ENCODE data around the gene SESN1. TPM values are rescaled to one million over a fixed set of nuclear protein-coding genes. Genes with fewer than 3 reads are reported as not detected.
A peak's percentile ranks its signal among the peaks of the same experiment; 100 is the strongest.

Gene SESN1
- total RNA-seq, 4 donors from 2014 or later, result 79.8 to 112 (median 90.8) TPM

DNA sequence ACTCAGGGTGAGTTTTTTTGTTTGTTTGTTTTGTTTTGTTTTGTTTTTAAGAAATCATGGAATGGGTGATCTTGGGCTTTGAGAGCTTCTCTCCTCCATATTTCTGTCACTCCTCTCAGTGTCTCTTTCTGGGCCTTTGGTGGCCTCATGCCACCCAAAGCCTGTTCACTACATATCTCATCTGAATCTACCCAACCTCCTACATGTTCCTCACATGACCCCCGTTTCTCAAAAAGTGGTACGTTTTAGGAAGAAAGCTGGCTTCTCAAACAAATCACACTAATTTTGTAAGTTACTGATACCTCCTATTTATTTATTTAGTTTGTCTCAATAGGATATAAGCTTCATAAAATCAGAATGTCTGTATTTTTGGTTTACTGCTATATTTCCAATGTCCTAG, 80.0 kb downstream of the SESN1 start:
- Histone ChIP-seq H3K9me3 (no peaks in the 10 kb centered on the region), H3K27ac (peak overlapping the region in 3 of 4 donors; percentile 58 to 70 (median 68)), H3K36me3 (no peaks in the 10 kb centered on the region), H3K4me1 (peaks cover 0 to 27% (median 12%) of the 10 kb centered on the region in 4 donors), H3K27me3 (no peaks in the 10 kb centered on the region), H3K4me3 (no peak overlapping the region)
- DNase-seq (ENCODE audit: low spot score in 2 of 2), result no peak
- 82 to 88% methylated on average over 2 of the region's 2 CpGs for WGBS, 2 donors
- TF ChIP-seq EP300 (IDR thresholded peaks at IDR 0.05) (no peak), POLR2A (IDR thresholded peaks at IDR 0.05) (no peak)
- TF ChIP-seq, protein P1, sequence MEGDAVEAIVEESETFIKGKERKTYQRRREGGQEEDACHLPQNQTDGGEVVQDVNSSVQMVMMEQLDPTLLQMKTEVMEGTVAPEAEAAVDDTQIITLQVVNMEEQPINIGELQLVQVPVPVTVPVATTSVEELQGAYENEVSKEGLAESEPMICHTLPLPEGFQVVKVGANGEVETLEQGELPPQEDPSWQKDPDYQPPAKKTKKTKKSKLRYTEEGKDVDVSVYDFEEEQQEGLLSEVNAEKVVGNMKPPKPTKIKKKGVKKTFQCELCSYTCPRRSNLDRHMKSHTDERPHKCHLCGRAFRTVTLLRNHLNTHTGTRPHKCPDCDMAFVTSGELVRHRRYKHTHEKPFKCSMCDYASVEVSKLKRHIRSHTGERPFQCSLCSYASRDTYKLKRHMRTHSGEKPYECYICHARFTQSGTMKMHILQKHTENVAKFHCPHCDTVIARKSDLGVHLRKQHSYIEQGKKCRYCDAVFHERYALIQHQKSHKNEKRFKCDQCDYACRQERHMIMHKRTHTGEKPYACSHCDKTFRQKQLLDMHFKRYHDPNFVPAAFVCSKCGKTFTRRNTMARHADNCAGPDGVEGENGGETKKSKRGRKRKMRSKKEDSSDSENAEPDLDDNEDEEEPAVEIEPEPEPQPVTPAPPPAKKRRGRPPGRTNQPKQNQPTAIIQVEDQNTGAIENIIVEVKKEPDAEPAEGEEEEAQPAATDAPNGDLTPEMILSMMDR (IDR thresholded peaks at IDR 0.05), result no peak

DNA sequence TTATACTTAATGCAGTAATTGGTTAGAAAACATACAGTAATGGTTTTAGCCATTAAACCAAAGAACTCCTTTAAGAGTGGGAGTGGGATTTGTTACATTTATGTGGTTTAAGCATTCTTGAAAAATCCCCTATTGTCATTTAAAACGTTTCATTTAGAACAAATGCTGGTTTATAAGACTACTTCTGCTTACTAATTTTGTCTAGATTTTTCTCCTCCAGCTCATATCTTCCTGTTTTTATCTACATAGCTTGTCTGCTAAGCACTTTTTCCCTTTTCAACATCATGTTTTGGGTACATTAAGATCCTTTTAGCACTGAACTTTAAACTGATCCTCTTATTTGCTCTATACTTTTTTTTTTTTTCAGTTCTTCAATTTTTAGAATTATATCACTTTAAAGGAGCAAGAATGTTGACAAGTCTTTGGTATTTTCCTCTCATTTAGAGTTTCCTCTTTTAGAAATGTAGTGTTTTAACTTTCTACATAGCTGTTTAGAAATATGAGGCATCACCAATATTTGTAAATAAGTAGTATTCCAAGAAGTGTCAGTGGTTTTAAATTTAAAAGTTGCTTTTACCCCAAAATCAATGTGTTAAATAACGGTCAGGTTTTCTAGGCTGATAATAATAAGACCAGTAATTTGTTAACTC, 80.9 kb downstream of the SESN1 start:
- WGBS, 2 donors, result 42 to 48% methylated on average over 2 of the region's 2 CpGs

DNA sequence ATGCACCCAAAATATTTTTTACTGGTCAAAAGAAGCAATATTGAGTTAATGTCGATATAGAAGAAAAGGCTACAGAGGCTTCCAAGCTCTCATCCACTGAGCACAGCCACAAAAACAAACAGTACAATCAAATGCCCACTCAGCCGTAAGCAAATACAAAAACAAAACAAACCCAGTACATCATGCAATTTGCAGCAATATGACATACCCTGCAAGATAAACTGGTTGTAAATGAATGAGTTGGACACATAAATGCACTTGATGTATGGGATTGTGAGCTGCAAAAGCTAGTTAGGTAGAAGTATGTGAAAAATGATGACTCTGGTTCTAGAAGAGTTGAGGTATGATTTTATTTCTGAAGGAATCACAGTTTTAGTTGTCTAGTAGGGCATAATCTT, 83.9 kb downstream of the SESN1 start:
- Histone ChIP-seq H3K36me3 (no peaks in the 10 kb centered on the region), H3K4me3 (peak overlapping the region in 2 of 4 donors; percentile 93 to 97), H3K4me1 (peaks cover 0 to 37% (median 16%) of the 10 kb centered on the region in 4 donors), H3K27ac (peak overlapping the region; percentile 2 to 98 (median 92)), H3K9me3 (no peaks in the 10 kb centered on the region), H3K27me3 (no peaks in the 10 kb centered on the region)
- WGBS, 2 donors, result 45 to 50% methylated on average over 2 of the region's 2 CpGs
- DNase-seq (ENCODE audit: low spot score in 2 of 2), result no peak
- TF ChIP-seq, protein P1 (IDR thresholded peaks at IDR 0.05), result no peak
- TF ChIP-seq POLR2A (IDR thresholded peaks at IDR 0.05), result peak in 1 of 2 donors; percentile 15

More for the DNA sequence above, 80.9 kb downstream of the SESN1 start:
- peaks cover 0 to 27% (median 12%) of the 10 kb centered on the region in 4 donors for H3K4me1 ChIP-seq
- H3K27ac ChIP-seq, result peak overlapping the region in 3 of 4 donors; percentile 49 to 70 (median 58)
- no peaks in the 10 kb centered on the region for H3K36me3 ChIP-seq
- no peaks in the 10 kb centered on the region for H3K27me3 ChIP-seq
- no peak for DNase-seq (ENCODE audit: low spot score in 2 of 2)
- TF ChIP-seq, protein P1 (IDR thresholded peaks at IDR 0.05), result no peak
- no peak for TF ChIP-seq POLR2A (IDR thresholded peaks at IDR 0.05)
- peak; percentile 35 to 84 for TF ChIP-seq EP300 (IDR thresholded peaks at IDR 0.05)
- no peak overlapping the region for H3K4me3 ChIP-seq
- no peaks in the 10 kb centered on the region for H3K9me3 ChIP-seq

DNA sequence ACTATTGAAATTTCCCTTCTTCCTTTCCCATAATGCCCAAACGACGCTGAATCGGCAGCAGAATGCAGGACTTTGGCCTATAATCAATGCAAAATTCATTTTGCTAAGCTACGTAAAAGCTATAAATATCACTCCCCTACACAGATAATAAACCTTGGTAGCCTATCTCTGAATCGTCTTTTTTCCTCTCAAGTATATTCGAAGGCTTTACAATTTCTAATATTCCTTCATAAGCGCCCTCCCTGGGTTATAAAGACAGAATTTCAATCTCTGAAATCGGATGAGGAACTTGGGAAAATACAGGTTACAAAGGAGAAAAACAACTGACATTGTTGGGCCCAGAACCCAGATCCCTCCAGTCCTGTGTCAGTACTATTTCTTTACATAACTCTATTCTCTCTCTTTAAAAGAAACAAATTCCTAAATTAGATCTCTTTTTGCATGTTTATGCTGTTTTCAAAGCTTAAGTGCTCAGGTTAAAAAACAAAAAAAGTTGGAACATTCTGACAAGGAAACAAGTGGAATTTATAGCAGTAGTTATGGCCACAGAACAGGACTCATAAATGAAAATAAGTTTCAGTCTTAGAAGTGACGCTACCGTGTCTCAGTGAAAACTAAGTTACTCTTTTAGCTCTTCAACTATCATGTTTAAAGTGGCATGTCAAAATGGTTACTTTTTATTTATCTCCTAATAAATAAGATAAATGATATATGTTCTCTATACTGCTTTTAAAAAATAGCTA, 84.5 kb downstream of the SESN1 start:
- H3K9me3 ChIP-seq, result no peaks in the 10 kb centered on the region
- H3K36me3 ChIP-seq, result no peaks in the 10 kb centered on the region
- peak overlapping the region; percentile 63 to 97 (median 90) for H3K4me3 ChIP-seq
- peak overlapping the region; percentile 84 to 98 (median 92) for H3K27ac ChIP-seq
- H3K27me3 ChIP-seq, result no peaks in the 10 kb centered on the region
- DNase-seq (ENCODE audit: low spot score in 2 of 2), result no peak
- WGBS, 2 donors, result 15 to 20% methylated on average over 10 of the region's 10 CpGs
- H3K4me1 ChIP-seq, result peaks cover 0 to 38% (median 17%) of the 10 kb centered on the region in 4 donors
- TF ChIP-seq POLR2A (IDR thresholded peaks at IDR 0.05) (no peak), EP300 (IDR thresholded peaks at IDR 0.05) (no peak)
- TF ChIP-seq, protein P1 (IDR thresholded peaks at IDR 0.05), result no peak

Measured in tibial nerve (tissue), 4 donors.